Fibroblast of lung (primary cell): ENCODE data around the gene RBM20. TPM values are rescaled to one million over a fixed set of nuclear protein-coding genes. Genes with fewer than 3 reads are reported as not detected.

Experiments used
- DNase-seq, 2 donors: peaks; one replicate each; pipeline versions ENCODE4 v3.0.0 to v3.0.0-alpha.2; 2010; ENCODE audit warnings: low read depth in 2 of 2
- H2AFZ ChIP-seq: 2 replicates; pipeline ENCODE4 v1.5.1; 2012; ENCODE audit warnings: low read length, control low read depth, inconsistent platforms
- H3K27ac ChIP-seq: 2 replicates; pipeline ENCODE4 v1.5.1; 2011; ENCODE audit warnings: low read length, control low read depth; ENCODE audit not compliant: insufficient read depth
- H3K27me3 ChIP-seq: 2 replicates; pipeline ENCODE4 v1.5.1; 2011; ENCODE audit warnings: mild to moderate bottlenecking, low read length; ENCODE audit not compliant: control insufficient read depth, insufficient read depth
- H3K36me3 ChIP-seq: 2 replicates; pipeline ENCODE4 v1.5.1; 2011; ENCODE audit warnings: low read length; ENCODE audit not compliant: control insufficient read depth, insufficient read depth
- H3K4me1 ChIP-seq: 2 replicates; pipeline ENCODE4 v1.5.1; 2011; ENCODE audit warnings: low read length; ENCODE audit not compliant: control insufficient read depth, insufficient read depth; ENCODE audit errors: extremely low read depth
- H3K4me2 ChIP-seq: 2 replicates; pipeline ENCODE4 v1.5.1; 2011; ENCODE audit warnings: low read length, control low read depth; ENCODE audit not compliant: insufficient read depth; ENCODE audit errors: extremely low read depth
- H3K4me3 ChIP-seq, 4 experiments: fragments of 200-600 bp in 1 of 4; sonication (generic) in 1 of 4; replicated peaks in 1 of 4; 2 replicates each; pipeline ENCODE4 v1.5.1; 2011 to 2016; ENCODE audit warnings: low read length in 4 of 4, low read depth in 3 of 4, mild to moderate bottlenecking in 3 of 4, control low read depth in 2 of 4, inconsistent platforms in 1 of 4, mixed read lengths in 1 of 4; ENCODE audit not compliant: insufficient read depth in 1 of 4; ENCODE audit errors: control extremely low read depth in 1 of 4
- H3K79me2 ChIP-seq: 2 replicates; pipeline ENCODE4 v1.5.1; 2012; ENCODE audit warnings: mild to moderate bottlenecking, low read length, inconsistent platforms; ENCODE audit not compliant: control insufficient read depth, insufficient read depth
- H3K9ac ChIP-seq: 2 replicates; pipeline ENCODE4 v1.5.1; 2011; ENCODE audit warnings: mild to moderate bottlenecking, low read length, control low read depth; ENCODE audit not compliant: insufficient read depth
- H3K9me3 ChIP-seq: 2 replicates; pipeline ENCODE4 v1.5.1; 2012; ENCODE audit warnings: low read depth, low read length; ENCODE audit not compliant: control insufficient read depth, insufficient read depth
- H4K20me1 ChIP-seq: 2 replicates; pipeline ENCODE4 v1.5.1; 2011; ENCODE audit warnings: low read length; ENCODE audit not compliant: control insufficient read depth, insufficient read depth; ENCODE audit errors: extremely low read depth
- CTCF ChIP-seq, 2 donors: IDR thresholded peaks in 1 of 2; conservative IDR thresholded peaks in 1 of 2; 1 replicate in 1 of 2; 2 replicates in 1 of 2; pipeline ENCODE4 v1.5.1; 2011 to 2012; ENCODE audit warnings: low read length in 2 of 2, control low read depth in 1 of 2, inconsistent platforms in 1 of 2, low read depth in 1 of 2, mild to moderate bottlenecking in 1 of 2
- EZH2 ChIP-seq: IDR thresholded peaks from 2 replicates; pipeline ENCODE4 v1.5.1; 2012; ENCODE audit warnings: low read length, control low read depth, mild to moderate bottlenecking; ENCODE audit errors: missing control alignments
- polyA plus RNA-seq, 2 donors: library from polyadenylated mRNA; depleted of rRNA in 1 of 2; stranded (reverse) in 1 of 2; unstranded in 1 of 2; fragments of >200 nt; gene quantifications; 2 replicates each; pipeline ENCODE4 v1.2.1, GENCODE V29; 2011 to 2012; ENCODE audit warnings: missing spikeins in 1 of 2
- total RNA-seq: library from RNA; depleted of rRNA; stranded (reverse); fragments of >200 nt; gene quantifications from 2 replicates; pipeline ENCODE4 v1.2.1, GENCODE V29; 2014

The RBM20 gene
- total and polyA plus RNA-seq, 2 donors (not counting 1 experiment from before 2014, with no cell fraction given) = under 0.01 to 0.05 TPM

DNA sequence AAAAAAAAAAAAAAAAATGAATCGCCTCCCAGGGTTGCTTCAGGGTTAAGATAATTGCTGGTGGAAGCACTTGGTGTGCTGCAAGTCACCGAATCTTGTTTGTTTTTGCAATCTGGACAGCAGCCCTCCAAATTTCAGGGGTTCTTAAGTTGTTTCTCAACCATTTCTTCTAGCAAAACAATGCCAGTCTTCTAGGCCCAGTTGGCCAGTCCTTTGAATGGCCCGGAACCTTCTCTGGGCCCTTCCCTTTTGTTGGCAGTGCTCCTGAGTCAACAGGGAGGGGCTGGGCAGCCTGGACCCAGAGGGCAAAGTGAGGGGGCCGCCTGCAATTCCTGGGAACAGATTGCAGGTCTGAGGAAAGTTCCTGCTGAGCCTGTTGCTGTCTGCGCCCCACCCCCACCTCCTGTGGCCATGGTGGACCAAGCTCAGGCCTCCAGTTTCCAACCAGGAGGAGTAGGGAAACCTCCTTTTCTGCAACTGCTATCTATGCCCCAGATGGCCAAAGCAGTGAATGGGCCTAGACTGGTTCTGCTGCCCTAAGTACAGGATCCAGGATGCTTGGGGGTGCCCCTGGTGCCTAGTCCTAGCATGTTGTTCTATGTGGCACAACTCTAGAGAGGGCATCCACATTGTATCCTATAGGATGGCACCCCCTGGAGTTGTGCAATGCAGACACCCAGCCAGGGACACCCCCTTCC, 196.2 kb downstream of the RBM20 start:
- no peak for DNase-seq
- H3K4me2 ChIP-seq = no peak overlapping the region
- no peaks in the 10 kb centered on the region for H4K20me1 ChIP-seq
- no peaks in the 10 kb centered on the region for H3K79me2 ChIP-seq
- no peak overlapping the region for H3K27ac ChIP-seq
- no peak overlapping the region for H3K4me3 ChIP-seq
- H3K36me3 ChIP-seq = no peaks in the 10 kb centered on the region
- no peaks in the 10 kb centered on the region for H3K9me3 ChIP-seq
- H3K27me3 ChIP-seq = no peaks in the 10 kb centered on the region
- no peaks in the 10 kb centered on the region for H3K4me1 ChIP-seq
- no peak overlapping the region for H2AFZ ChIP-seq
- TF ChIP-seq EZH2 = no peak
- TF ChIP-seq CTCF (conservative IDR thresholded peaks at IDR 0.05 in 1 of 2, IDR thresholded peaks at IDR 0.05 in 1 of 2; ENCODE audit: low read depth in 1 of 2, low read length in 2 of 2) = no peak
- no peak overlapping the region for H3K9ac ChIP-seq

DNA sequence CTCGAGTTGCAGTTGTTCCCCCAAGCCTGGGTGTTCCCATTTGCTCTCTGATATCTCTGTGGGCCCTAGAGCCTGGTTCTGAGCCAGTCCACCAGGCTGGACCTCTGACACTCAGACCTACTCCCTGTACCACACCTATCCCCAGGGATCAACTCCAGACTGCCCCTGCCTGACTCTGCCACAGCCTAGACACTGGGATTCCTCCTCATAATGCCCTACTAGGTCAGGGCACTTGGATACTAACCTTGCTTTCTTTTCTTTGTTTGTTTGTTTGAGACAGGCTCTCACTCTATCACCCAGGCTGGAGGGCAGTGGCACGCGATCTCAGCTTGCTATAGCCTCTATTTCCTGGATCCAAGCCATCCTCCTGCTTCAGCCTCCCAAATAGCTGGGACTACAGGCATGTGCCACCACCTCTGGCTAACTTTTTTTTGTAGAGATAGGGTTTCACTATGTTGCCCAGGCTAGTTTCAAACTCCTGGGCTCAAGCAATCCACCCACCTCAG, 196.8 kb downstream of the RBM20 start:
- DNase-seq = no peak
- H3K36me3 ChIP-seq = no peaks in the 10 kb centered on the region
- TF ChIP-seq EZH2 (no peak), CTCF (conservative IDR thresholded peaks at IDR 0.05 in 1 of 2, IDR thresholded peaks at IDR 0.05 in 1 of 2; ENCODE audit: low read depth in 1 of 2, low read length in 2 of 2) (no peak)

DNA sequence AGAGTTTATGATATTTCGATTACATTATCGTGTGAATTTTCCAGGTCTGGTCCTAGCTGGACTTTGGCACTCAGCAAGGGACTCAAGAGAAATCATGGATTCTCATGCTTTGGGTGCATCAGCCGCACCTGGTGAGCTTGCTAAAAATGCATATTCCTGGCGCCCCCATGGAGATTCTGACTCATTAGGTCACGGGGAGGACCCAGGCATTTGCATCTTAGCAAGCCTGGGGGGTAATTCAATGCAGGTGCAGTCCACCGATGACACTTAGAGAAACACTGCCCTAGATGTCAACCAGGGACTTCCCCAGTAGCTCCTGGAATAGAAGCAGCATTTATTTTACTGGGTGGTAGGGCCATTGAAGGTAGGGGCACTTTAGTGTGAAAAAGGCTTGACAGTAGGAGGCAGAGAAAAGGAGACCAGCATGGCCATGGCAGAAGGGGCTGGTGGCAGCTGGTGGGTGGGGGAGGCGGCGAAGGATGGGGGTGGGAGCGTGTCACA, 197.7 kb downstream of the RBM20 start:
- H3K4me2 ChIP-seq = no peak overlapping the region
- no peaks in the 10 kb centered on the region for H3K79me2 ChIP-seq
- no peaks in the 10 kb centered on the region for H3K4me1 ChIP-seq
- H2AFZ ChIP-seq = no peak overlapping the region
- H3K36me3 ChIP-seq = no peaks in the 10 kb centered on the region
- H4K20me1 ChIP-seq = no peaks in the 10 kb centered on the region
- TF ChIP-seq EZH2 = no peak
- no peak overlapping the region for H3K27ac ChIP-seq
- H3K4me3 ChIP-seq = no peak overlapping the region
- no peak overlapping the region for H3K9ac ChIP-seq
- H3K27me3 ChIP-seq = no peaks in the 10 kb centered on the region
- no peak for DNase-seq
- no peaks in the 10 kb centered on the region for H3K9me3 ChIP-seq

More for the DNA sequence above, 196.8 kb downstream of the RBM20 start:
- H4K20me1 ChIP-seq = no peaks in the 10 kb centered on the region
- no peak overlapping the region for H3K4me3 ChIP-seq
- H3K4me1 ChIP-seq = no peaks in the 10 kb centered on the region
- H3K4me2 ChIP-seq = no peak overlapping the region
- H3K27me3 ChIP-seq = no peaks in the 10 kb centered on the region
- no peak overlapping the region for H2AFZ ChIP-seq
- H3K27ac ChIP-seq = no peak overlapping the region
- no peaks in the 10 kb centered on the region for H3K79me2 ChIP-seq
- H3K9ac ChIP-seq = no peak overlapping the region
- H3K9me3 ChIP-seq = no peaks in the 10 kb centered on the region
